ENCODE data around the gene RORC. TPM values are rescaled to one million over a fixed set of nuclear protein-coding genes. Genes with fewer than 3 reads are reported as not detected.

The RORC gene
- total and polyA plus RNA-seq, 4 donors = 7.6 to 24.7 (median 9.6) TPM

- Histone ChIP-seq H3K27ac (ENCODE audit: low read depth in 1 of 2, low read length in 1 of 2) (no peak within 1 kb of the TSS), H3K27me3 (ENCODE audit: control insufficient read depth in 3 of 3, insufficient read depth in 3 of 3, low read length in 2 of 3) (no peaks in the 10 kb centered on the region), H3K36me3 (ENCODE audit: control insufficient read depth in 4 of 4, insufficient read depth in 4 of 4, low read length in 4 of 4) (no peaks in the 10 kb centered on the region), H3K9me3 (ENCODE audit: control insufficient read depth in 4 of 4, insufficient read depth in 3 of 4, low read length in 3 of 4) (no peaks in the 10 kb centered on the region), H3K9ac (ENCODE audit: insufficient read depth in 1 of 2, low read length in 2 of 2) (no peak within 1 kb of the TSS), H3K4me1 (ENCODE audit: control insufficient read depth in 5 of 5, insufficient read depth in 5 of 5, low read length in 5 of 5) (peaks cover 0 to 37% (median 10%) of the 10 kb centered on the region in 5 donors), H3K4me3 (no peak within 1 kb of the TSS)
- ATAC-seq (ENCODE audit: insufficient read depth, low FRiP score) (no peak), DNase-seq (peak in 1 of 3 donors; percentile 32)
- WGBS, 2 donors = 71 to 75% methylated on average over 5 of the region's 5 CpGs
- TF ChIP-seq CTCF (IDR thresholded peaks at IDR 0.05; ENCODE audit: control extremely low read depth, extremely low read depth) = no peak
These were observed 21.9 kb upstream of the RORC start, which contains the start of gene THEM5 for GRCh38 chr1:151853411-151853943. TSS of gene THEM5 (minus strand) at chr1:151853712. CDS start at chr1:151853565, 147 bp downstream.

GRCh38 chr1:151852733-151853132 is 21.1 kb upstream of the RORC start:
- Histone ChIP-seq H3K4me1 (ENCODE audit: control insufficient read depth in 5 of 5, insufficient read depth in 5 of 5, low read length in 5 of 5) (peaks cover 0 to 40% (median 14%) of the 10 kb centered on the region in 5 donors), H3K36me3 (ENCODE audit: control insufficient read depth in 4 of 4, insufficient read depth in 4 of 4, low read length in 4 of 4) (no peaks in the 10 kb centered on the region), H3K9me3 (ENCODE audit: control insufficient read depth in 4 of 4, insufficient read depth in 3 of 4, low read length in 3 of 4) (no peaks in the 10 kb centered on the region), H3K27me3 (ENCODE audit: control insufficient read depth in 3 of 3, insufficient read depth in 3 of 3, low read length in 2 of 3) (no peaks in the 10 kb centered on the region), H3K4me3 (no peak overlapping the region), H3K27ac (ENCODE audit: low read depth in 1 of 2, low read length in 1 of 2) (no peak overlapping the region), H3K9ac (ENCODE audit: insufficient read depth in 1 of 2, low read length in 2 of 2) (no peak overlapping the region)
- TF ChIP-seq CTCF (IDR thresholded peaks at IDR 0.05; ENCODE audit: control extremely low read depth, extremely low read depth) = no peak
- DNase-seq = peak in 1 of 3 donors; percentile 9
- no peak for ATAC-seq (ENCODE audit: insufficient read depth, low FRiP score)
- WGBS, 2 donors = 92 to 93% methylated on average over 4 of the region's 4 CpGs

- Histone ChIP-seq H3K36me3 (ENCODE audit: control insufficient read depth in 4 of 4, insufficient read depth in 4 of 4, low read length in 4 of 4) (no peaks in the 10 kb centered on the region), H3K4me1 (ENCODE audit: control insufficient read depth in 5 of 5, insufficient read depth in 5 of 5, low read length in 5 of 5) (peaks cover 0 to 42% (median 14%) of the 10 kb centered on the region in 5 donors), H3K9ac (ENCODE audit: insufficient read depth in 1 of 2, low read length in 2 of 2) (no peak overlapping the region), H3K27ac (ENCODE audit: low read depth in 1 of 2, low read length in 1 of 2) (no peak overlapping the region), H3K27me3 (ENCODE audit: control insufficient read depth in 3 of 3, insufficient read depth in 3 of 3, low read length in 2 of 3) (no peaks in the 10 kb centered on the region), H3K9me3 (ENCODE audit: control insufficient read depth in 4 of 4, insufficient read depth in 3 of 4, low read length in 3 of 4) (no peaks in the 10 kb centered on the region), H3K4me3 (no peak overlapping the region)
- no peak for TF ChIP-seq CTCF (IDR thresholded peaks at IDR 0.05; ENCODE audit: control extremely low read depth, extremely low read depth)
- ATAC-seq (ENCODE audit: insufficient read depth, low FRiP score) (no peak), DNase-seq (peak in 1 of 3 donors; percentile 4)
- WGBS, 2 donors = 89 to 90% methylated on average over 8 of the region's 8 CpGs
These were observed 20.3 kb upstream of the RORC start for GRCh38 chr1:151851886-151852285.

- H3K27ac ChIP-seq (ENCODE audit: low read depth in 1 of 2, low read length in 1 of 2) = no peak overlapping the region
- H3K27me3 ChIP-seq (ENCODE audit: control insufficient read depth in 3 of 3, insufficient read depth in 3 of 3, low read length in 2 of 3) = no peaks in the 10 kb centered on the region
- no peaks in the 10 kb centered on the region for H3K9me3 ChIP-seq (ENCODE audit: control insufficient read depth in 4 of 4, insufficient read depth in 3 of 4, low read length in 3 of 4)
- H3K4me1 ChIP-seq (ENCODE audit: control insufficient read depth in 5 of 5, insufficient read depth in 5 of 5, low read length in 5 of 5) = peaks cover 0 to 35% (median 14%) of the 10 kb centered on the region in 5 donors
- H3K36me3 ChIP-seq (ENCODE audit: control insufficient read depth in 4 of 4, insufficient read depth in 4 of 4, low read length in 4 of 4) = no peaks in the 10 kb centered on the region
- H3K9ac ChIP-seq (ENCODE audit: insufficient read depth in 1 of 2, low read length in 2 of 2) = no peak overlapping the region
- TF ChIP-seq CTCF (IDR thresholded peaks at IDR 0.05; ENCODE audit: control extremely low read depth, extremely low read depth) = no peak
- H3K4me3 ChIP-seq = no peak overlapping the region
- DNase-seq (no peak), ATAC-seq (ENCODE audit: insufficient read depth, low FRiP score) (no peak)
These were observed 18.3 kb upstream of the RORC start for GRCh38 chr1:151849871-151850270.

All from lung (tissue), 12 donors.